ENCODE results near the gene SAP30.

The SAP30 gene

DNA sequence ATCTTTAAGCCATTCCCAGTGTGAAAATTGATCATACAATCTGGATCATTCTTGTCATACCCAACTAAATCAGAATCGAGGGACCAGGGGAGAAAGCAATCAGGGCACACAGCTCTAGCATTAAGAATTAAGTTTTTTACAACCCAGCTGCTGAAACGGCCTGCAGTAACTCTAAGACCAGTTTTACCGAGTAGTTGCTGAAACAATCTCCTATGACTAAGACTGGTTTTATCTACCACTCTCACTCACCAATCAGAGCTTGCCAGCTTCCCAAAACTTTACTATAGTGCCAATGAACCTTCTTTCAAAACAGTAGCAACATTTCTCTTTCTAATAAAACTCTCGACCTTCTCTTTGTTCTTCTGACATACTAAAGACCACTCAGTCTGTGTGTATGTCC lies 2.8 kb upstream of the SAP30 start:
- DNase-seq, result no peak

DNA sequence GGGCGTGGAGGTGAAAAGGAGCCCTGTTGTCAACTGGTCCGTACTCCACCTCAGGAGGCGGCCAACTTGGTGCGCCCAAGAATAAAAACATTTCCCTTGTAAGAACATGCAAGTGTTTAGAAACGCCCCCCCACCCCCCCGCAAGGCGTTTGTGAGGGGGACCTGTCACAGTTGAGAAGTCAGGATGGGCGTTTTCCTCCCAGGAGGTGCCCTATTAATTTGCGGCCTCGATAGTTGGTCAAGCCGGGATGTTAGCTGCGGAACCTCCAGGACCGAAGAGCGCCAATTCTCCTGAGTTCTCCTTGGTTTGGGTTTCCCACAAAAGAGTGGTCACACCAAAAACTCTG lies 651 bp upstream of the SAP30 start:
- peak; percentile 68 for DNase-seq

DNA sequence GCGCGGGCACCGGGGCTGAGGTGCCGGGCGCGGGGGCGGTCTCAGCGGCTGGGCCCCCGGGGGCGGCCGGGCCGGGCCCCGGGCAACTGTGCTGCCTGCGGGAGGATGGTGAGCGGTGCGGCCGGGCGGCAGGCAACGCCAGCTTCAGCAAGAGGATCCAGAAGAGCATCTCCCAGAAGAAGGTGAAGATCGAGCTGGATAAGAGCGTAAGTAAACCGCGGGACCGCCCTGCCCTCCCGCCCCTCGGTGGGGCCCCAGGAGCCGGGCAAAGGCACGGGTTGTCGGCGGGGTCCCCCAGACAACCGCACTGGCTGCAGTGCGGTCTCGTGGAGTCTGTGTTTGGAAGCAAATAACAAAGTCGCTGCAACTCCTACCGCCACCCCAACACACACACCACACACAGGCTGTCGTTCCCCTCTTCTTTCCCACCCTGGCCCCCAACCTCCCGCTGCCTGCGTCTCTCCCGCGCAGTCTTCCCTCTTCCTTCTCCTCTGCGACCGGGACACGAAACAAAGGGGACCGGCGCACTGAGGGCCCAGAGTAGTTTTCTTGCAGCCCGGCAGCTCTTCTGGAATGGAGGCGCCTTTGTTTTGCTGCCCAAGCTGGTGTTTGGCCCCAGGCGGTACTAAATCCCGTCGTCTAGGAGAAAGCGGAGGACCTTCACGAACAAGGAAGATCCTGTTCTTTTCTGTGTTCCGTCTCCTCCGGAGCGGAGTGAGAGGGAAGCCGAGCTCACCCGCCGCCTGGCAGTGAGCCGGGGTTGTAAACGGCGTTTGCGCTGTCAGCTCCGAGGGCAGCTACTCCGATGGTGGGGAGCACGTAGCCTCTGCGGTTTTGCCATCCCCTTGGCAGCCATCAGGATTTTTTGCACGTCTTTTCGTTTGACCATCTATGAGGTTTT lies 788 bp downstream of the SAP30 start:
- peak; percentile 47 for DNase-seq

DNA sequence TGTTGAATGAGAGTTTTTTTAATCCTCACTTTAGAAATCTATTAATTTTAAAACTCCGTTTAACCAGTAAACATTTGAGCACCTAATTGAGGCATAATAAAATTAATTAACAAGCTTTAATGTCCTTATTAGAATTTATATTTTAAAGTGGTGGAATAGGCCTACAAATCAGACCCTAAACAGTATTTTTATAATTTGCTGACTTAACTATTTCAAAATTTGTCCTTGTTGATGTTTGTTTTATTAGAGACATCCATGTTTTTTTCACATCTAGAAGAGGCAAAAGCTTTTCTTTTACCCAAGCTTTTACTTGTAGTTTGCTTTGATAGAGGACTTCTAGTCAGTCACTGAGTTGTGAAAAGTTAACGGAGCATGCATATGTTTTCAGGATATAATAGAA lies 3.8 kb downstream of the SAP30 start:
- no peak for DNase-seq

DNA sequence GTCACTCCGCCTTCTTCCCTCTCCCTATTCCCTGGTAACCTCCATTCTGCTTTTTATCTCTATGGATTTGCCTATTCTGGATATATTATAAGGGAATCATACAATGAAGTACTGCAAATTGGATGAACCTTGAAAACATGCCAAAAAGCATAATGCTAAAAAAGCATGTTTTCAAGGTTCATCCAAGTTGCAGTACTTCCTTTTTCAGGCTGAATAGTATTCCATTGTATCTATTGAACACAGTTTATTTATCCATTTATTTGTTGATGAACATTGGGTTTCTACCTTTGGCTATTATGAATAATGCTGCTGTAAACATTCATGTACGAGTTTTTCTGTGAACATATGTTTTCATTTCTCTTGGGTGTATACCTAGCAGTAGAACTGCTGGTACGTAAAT lies 9.2 kb downstream of the SAP30 start:
- no peak for DNase-seq

DNA sequence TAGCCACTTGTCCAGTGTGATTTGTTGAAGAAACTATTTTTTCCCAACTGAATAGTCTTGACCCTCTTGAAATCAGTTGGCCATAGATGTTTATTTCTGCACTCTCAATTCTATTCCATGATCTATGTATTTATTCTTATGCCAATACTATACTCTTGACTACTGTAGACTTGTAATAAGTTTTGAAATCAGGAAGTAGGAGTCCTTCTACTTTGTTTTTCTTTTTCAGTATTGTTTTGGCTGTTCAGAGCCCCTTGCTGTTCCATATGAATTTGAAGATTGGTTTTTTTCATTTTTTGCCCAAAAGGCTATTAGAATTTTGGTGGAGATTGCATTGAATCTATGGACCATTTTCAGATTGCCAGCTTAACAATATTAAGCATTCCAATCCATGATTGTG lies 10.2 kb downstream of the SAP30 start:
- no peak for DNase-seq

DNA sequence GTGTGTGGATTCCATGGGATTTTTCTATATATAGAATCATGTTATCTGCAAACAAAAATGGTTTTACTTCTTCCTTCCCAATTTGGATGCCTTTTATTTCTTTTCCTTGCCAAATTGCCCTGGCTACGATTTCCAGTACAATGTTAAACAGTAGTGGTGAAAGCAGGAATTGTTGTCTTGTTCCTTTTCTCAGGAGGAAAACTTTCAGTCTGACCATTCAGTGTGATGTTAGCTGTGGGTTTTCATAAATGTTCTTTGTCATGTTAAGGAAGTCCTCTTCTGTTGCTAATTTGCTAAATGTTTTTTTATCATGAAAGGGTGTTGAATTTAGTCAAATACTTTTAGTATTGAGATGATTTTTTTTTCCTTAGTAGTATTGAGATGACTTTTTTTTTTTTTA lies 10.9 kb downstream of the SAP30 start:
- DNase-seq, result no peak

DNA sequence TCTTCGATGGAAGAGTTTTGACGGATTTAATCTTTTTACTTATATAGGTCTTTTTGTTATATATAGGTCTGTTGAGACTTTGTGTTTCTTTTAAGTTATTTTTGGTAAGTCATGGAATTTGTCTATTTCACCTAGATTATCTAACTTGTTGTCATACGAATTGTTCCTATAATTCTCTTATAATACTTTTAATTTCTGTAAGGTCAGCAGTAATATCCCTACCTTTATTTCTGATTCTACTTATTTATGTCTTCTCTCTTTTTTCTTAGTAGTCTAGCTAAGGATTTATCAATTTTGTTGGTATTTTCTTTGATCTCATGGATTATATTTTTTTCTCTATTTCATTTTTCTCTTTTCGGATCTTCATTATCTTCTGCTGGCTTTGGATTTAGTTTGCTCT lies 11.6 kb downstream of the SAP30 start:
- DNase-seq, result no peak

DNA sequence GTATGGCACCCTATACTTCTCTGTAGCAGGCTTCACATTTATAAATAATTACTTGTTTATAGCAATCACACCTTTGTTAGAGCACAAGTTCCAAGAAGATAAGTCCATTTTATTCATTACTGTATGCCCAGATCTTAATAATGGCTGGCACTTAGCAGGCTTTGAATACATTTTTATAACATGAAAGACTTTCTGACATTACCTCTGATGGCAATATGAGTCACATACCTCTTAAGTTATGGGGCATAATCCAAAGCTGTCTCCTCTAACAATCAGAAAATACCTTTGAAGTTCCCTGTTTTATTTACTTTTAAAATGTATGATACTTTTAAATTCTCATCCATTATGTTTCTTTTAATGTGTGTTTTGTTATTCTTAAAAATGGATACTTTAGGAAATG lies 16.0 kb downstream of the SAP30 start:
- no peak for DNase-seq

DNA sequence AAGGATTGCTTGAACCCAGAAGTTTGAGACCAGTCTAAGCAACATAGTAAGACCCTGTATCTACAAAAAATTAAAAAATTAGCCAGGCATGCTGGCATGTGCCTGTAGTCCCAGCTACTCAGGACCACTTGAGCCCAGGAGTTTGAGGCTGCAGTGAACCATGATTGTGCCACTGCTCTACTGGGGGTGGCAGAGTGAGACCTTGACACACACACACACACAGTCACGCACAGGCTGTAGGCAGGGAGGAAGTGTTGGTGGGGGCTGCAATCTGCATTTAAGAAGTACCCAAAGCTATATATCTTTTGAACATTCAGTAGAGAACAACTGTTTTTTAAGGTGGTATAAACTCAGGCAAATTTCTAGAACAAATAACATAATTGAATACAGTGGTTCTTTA lies 20.9 kb downstream of the SAP30 start:
- no peak for DNase-seq

DNA sequence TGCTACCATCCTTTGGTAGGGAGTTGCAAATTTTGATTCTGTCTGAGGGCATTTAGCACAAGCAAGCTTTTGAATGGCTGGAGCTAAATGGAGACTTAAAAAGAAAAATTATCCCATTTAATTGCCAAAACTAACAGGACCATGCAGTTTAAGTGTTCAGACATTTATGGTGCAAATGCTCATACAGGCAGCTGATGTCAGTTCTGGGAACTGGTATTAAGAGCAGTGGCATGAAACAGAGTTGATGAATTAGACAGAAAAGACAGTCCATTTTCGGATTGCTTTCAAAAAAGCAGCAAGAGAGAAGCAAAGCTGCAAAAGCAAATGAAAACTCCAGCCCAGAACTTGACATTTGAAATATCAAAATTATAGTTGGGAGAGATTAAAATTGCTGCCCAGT lies 26.9 kb downstream of the SAP30 start:
- DNase-seq, result no peak

DNA sequence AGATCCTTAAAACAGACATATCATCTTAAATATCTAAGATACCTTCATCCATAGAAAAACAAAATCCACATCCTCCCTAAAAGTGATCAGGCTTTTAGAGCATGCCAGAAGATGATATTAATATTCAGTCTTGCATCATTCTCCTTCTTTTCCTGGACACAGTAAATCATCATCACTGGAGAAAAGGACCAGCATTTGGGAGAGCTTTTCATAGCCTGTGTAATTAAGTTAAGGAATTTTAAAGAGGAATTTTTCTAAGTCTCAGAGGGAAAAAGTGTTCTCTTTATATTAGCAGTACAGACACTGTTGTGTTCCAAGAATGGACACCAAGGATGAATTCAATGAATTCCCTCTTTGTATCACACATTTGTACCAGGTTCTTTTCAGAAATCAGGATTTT lies 27.5 kb downstream of the SAP30 start:
- DNase-seq, result no peak

DNA sequence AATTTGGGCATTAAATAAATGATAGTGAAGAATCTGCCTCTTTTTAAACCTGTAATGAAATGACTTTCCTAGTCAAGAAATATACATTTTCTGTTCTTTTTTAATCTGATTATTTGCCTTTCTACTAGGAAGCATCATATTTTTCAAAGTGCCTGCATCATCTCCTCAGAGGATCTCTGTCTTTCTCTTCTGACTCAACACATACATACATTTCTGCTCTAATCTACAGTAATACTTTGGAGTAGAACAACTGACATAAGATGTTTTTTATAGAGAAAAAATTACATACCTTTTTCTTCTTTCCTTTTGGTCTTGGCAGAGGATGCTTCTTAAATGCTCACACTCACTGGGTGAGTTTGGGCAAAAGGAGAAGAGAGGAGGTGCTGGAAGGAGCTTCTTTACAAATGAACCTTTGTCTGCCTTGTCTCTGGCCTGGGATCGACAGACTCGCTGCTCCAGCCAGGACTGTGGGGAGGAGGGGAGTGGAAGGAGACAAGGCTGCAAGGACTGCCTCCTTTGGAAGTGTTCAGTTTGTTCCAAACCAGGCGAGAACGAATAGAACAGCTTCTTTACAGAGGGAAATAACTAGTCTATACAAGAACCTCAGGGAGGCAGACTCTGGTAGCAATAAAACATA lies 28.1 kb downstream of the SAP30 start, which contains the start of gene SCRG1:
SCRG1 (minus strand) TSS at position 338 of the 637 bp plus-strand sequence. CDS start 7,702 bp downstream, outside the sequence.
- no peak for DNase-seq

DNA sequence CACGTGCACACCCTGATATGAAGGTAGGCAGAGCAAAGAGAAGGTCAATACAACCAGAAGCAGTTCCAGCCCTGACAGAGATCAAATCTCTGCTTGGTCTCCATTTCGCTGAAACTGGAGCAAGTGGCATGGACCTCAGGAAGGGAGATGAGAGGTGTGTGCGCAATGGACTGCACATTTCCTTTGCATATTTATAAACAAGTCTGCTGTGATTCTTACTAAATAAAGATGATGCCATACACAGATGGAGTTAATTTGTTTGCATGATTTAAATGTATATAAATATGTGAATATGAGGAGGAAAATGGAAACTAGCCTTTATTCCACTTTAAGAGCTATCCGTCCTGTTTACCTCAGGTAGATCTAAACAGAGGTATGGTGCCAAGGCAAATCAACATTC lies 30.3 kb downstream of the SAP30 start:
- no peak for DNase-seq

DNA sequence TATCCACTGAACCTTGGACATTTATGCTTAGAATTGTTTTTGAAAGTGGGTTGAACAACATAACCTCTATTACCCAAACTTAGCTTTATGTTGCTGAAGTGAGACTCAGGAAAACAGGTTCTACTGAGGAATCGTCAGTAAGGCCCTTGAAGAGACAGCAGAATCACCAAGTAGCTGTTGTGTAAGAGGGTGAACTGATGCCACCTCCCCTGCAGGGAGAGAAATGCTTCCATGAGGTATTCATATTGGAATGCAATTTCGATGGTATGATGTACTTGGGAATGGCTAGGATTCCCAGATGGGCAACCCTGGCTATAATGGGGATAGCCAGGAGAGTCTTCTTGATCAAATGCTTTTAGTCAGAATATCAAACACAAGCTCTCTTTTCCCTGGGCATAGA lies 32.3 kb downstream of the SAP30 start:
- DNase-seq, result no peak

DNA sequence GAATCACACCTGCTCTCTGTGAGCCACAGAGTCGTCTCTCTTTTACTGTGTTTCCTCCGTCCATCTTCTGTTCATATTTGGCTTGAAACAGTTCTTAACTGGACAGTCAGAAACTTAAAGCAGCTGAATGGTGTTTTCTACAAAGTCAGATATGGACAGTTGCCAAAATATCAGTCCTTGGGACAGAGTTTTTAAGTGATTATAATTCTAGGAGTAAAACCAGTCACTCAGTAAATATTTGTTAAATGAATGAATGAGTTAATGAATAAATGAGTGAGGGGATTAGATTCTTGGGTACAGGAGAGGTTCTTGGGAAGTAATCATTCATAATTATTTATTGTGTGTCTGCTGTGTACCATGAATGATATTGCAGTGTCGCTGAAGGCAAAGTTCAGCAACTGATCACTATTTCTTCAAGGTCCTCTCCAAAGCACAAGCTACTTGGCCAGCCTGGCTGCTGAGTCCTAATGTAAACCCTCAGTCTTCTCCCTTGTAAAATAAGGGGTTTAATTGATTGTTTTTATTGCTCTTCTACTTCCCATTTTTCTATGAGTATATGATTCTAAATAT lies 33.6 kb downstream of the SAP30 start:
- no peak for DNase-seq

DNA sequence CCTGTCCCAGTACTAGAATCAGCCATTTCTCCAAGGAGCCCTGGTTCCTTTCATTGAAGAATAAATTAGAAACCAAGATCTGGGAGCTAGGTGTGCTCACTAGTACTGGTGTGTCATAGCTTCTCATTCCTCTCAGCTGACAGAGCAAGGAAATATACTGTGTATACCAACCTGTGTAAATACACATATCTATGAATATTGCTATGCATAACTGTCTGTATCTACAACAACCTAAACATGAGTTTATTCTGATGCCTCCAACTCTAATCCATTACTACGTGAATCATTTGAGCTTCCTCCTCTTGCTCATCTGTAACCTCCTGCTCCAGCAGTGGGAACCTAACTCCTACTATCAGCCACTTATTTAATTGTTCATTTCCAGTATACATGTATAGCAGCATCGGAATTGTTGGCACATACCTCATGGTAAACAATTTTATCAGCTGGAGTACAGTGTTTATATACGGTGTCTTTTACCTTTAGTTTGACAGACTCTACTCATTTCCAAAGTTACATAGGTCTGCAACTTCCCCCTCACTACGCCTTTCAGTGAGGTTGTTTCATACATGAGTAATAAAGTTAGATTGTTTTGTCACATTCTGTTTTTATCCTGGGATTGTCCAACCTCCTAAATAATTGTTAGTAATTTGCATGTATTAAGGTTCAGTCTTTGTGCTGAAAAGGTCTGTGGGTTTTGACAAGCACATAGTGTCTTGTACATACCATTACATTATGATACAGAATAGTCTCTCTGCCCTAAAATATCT lies 35.3 kb downstream of the SAP30 start:
- DNase-seq, result no peak

DNA sequence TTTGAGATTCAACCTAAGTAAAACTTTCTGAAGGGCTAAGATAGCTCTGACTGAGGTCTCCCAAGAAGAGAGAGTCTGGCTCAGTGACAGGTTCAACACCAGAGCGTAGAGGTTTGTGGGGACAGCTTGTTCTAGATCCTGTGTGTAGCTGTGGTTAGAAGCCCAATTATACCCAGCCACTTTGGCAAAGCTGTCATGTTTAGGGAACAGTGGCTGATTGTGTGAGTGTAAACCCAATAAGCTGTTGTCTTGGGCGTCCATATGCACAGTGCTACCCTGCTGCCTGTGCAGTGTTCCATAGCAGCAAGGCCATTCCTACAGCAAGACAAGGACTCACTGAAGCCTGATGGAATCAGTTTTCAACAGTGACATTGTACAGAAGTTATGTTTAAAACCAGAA lies 39.3 kb downstream of the SAP30 start:
- DNase-seq, result no peak

DNA sequence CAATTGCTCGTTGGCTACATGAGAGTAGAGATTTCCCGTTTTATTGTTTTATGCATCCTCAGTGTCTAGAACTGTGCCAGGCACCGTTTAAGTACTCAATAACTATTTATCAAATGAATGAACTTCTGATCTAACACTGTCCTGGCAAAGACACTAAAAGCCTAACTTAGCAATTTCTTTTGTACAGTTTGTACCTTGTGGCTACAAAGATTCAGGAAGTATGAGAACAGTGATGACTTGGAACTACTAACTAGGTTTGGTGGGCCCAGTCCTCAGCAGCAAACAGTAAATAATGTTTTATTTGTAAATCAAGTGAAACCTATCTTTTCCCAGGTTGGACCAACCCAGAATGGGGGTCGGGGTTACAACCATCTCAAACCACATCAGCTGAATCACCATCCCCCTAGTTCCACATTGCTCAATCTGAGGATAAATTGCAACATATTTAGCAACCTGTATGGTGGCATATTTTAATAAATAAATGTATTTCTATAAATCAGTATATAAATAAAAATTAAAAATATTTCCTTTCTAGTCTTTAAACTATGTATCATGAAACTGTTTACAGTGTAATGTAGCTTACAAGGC lies 40.4 kb downstream of the SAP30 start:
- DNase-seq, result no peak

DNA sequence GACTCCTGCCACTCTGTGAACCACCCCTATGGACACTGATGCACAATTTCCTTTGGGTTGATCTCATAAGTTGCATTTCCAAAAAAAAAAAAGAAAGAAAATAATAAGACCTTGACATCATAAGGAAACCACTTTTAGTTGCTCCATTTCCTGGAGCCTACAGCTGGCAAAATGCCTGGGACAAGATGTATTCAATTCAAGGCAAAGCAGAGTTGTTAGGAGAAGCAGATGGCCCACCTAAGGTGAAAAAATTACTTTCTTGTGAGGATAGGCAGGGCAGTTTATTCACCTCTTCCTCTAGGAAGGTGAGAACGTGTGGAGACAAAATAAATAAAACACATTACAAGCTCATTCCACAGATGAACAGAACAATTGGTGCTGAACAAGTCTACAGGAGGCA lies 42.3 kb downstream of the SAP30 start:
- DNase-seq, result no peak

DNA sequence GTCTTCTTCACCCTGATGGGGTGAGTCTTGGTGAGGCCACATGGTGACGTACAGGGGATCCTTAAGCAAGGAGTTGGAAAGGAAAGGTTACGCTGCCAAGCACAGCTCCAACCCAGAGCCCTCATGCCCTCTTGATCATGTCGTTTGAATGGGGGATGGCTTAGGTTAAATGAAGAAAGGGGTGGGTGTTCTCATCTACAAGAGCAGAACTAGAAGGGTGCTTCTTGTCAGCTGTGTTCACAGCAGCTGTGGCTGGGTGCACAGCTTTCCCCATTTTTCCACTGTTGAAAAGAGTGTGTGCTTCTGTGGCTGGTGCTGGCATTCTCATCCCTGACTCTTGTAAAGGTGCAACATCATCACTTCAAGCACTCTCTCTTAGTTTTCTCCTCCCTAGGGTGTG lies 43.7 kb downstream of the SAP30 start:
- no peak for DNase-seq

DNA sequence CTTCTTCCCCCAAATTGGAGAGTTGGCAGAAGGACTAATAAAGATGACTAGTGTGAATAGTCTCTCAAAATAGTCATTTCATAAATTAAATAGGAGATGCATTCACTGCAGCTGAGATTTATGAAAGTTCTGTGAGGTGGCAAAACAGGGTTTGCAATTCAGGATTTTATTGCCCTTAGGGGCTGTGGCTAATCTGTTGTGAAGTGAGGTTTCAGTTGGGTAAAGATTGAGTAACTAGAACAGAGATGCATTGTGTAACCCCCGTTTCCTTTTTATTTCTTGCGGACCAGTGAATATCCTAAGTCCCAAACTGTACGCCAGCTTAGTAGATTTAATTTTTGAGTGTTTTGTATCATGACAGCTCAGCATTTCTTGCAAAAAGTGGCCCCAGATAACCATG lies 44.3 kb downstream of the SAP30 start:
- no peak for DNase-seq

Measured in activated naive CD4-positive, alpha-beta T cell treated with Interleukin-2 at 50 U/mL for 16 hours (primary cell).